ENCODE data around the gene CDH4. TPM values are rescaled to one million over a fixed set of nuclear protein-coding genes. Genes with fewer than 3 reads are reported as not detected.

The CDH4 gene
- total and polyA plus RNA-seq, 10 donors, result 0.30 to 20.1 (median 7.7) TPM

GRCh38 chr20:61376541-61377240 is 124.6 kb downstream of the CDH4 start:
- DNase-seq, result peak; percentile 41
- H3K4me1 ChIP-seq, result no peaks in the 10 kb centered on the region
- no peaks in the 10 kb centered on the region for H3K36me3 ChIP-seq
- H3K27me3 ChIP-seq (replicated peaks in 1 of 7), result no peaks in the 10 kb centered on the region
- TF ChIP-seq POLR2A (IDR thresholded peaks at IDR 0.05) (no peak), CTCF (IDR thresholded peaks at IDR 0.05 in 8 of 11, conservative IDR thresholded peaks at IDR 0.05 in 3 of 11) (no peak), POLR2AphosphoS5 (IDR thresholded peaks at IDR 0.05) (no peak)
- 89 to 93% (median 92%) methylated on average over 12 of the region's 12 CpGs for WGBS, 5 donors
- no peak overlapping the region for H3K4me3 ChIP-seq
- peaks cover 0 to 67% (median 3%) of the 10 kb centered on the region in 8 donors for H3K9me3 ChIP-seq
- H3K27ac ChIP-seq, result no peak overlapping the region
- intact Hi-C loops (cut with DNase I; ENCODE audit: low total_unique reads), result no loop called here

GRCh38 chr20:61378694-61379355 is 126.8 kb downstream of the CDH4 start:
- intact Hi-C loops (cut with DNase I; ENCODE audit: low total_unique reads), result no loop called here
- DNase-seq, result no peak
- Histone ChIP-seq H3K27ac (peak overlapping the region in 1 of 8 donors; percentile 14), H3K27me3 (replicated peaks in 1 of 7) (no peaks in the 10 kb centered on the region), H3K4me1 (no peaks in the 10 kb centered on the region), H3K9me3 (peaks cover 0 to 60% (median 10%) of the 10 kb centered on the region in 8 donors), H3K4me3 (no peak overlapping the region), H3K36me3 (no peaks in the 10 kb centered on the region)
- TF ChIP-seq CTCF (IDR thresholded peaks at IDR 0.05 in 8 of 11, conservative IDR thresholded peaks at IDR 0.05 in 3 of 11) (no peak), POLR2AphosphoS5 (IDR thresholded peaks at IDR 0.05) (no peak), POLR2A (IDR thresholded peaks at IDR 0.05) (no peak)
- 46 to 68% (median 63%) methylated on average over 7 of the region's 7 CpGs for WGBS, 5 donors

GRCh38 chr20:61379898-61380544 is 128.0 kb downstream of the CDH4 start:
- 70 to 86% (median 81%) methylated on average over 6 of the region's 6 CpGs for WGBS, 5 donors
- intact Hi-C loops (cut with DNase I; ENCODE audit: low total_unique reads), result no loop called here
- peak; percentile 4 for DNase-seq
- H3K36me3 ChIP-seq, result no peaks in the 10 kb centered on the region
- no peaks in the 10 kb centered on the region for H3K27me3 ChIP-seq (replicated peaks in 1 of 7)
- H3K4me1 ChIP-seq, result no peaks in the 10 kb centered on the region
- peaks cover 0 to 56% (median 11%) of the 10 kb centered on the region in 8 donors for H3K9me3 ChIP-seq
- no peak overlapping the region for H3K4me3 ChIP-seq
- H3K27ac ChIP-seq, result peak overlapping the region in 1 of 8 donors; percentile 14
- TF ChIP-seq CTCF (IDR thresholded peaks at IDR 0.05 in 8 of 11, conservative IDR thresholded peaks at IDR 0.05 in 3 of 11) (no peak), POLR2AphosphoS5 (IDR thresholded peaks at IDR 0.05) (no peak), POLR2A (IDR thresholded peaks at IDR 0.05) (no peak)

DNA sequence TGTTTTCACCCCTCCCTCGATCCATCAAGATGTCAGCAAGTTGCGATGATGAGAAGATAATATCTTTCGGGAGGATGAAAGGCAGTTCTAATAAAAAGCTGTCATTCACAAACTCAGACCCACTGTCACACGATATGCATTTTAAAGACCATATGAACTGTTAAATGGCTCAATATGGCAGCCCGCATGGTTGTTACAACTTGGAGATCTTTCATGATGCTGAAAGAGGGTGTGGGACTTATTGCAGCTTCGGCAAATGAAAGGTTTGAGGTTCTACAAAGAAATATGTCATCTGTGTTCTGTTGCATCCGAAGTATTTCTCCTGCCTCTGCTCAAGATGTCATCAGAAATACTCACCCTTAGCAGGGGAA is 128.5 kb downstream of the CDH4 start:
- intact Hi-C loops (cut with DNase I; ENCODE audit: low total_unique reads), result no loop called here
- no peak for DNase-seq
- H3K9me3 ChIP-seq, result peaks cover 0 to 52% (median 14%) of the 10 kb centered on the region in 8 donors
- H3K27me3 ChIP-seq (replicated peaks in 1 of 7), result no peaks in the 10 kb centered on the region
- no peak for TF ChIP-seq POLR2A (IDR thresholded peaks at IDR 0.05)
- no peak for TF ChIP-seq CTCF (IDR thresholded peaks at IDR 0.05 in 8 of 11, conservative IDR thresholded peaks at IDR 0.05 in 3 of 11)
- no peak for TF ChIP-seq POLR2AphosphoS5 (IDR thresholded peaks at IDR 0.05)
- H3K4me1 ChIP-seq, result no peaks in the 10 kb centered on the region
- no peaks in the 10 kb centered on the region for H3K36me3 ChIP-seq
- no peak overlapping the region for H3K27ac ChIP-seq
- H3K4me3 ChIP-seq, result no peak overlapping the region
- WGBS, 5 donors, result 46 to 80% (median 71%) methylated on average over 7 of the region's 7 CpGs
